ENCODE results near the gene SRPK3. TPM values are rescaled to one million over a fixed set of nuclear protein-coding genes. Genes with fewer than 3 reads are reported as not detected.

SRPK3 gene
- total and polyA plus RNA-seq, 2 donors (not counting 3 experiments of a cell fraction or from before 2014, with no cell fraction given): 0.25 to 0.40 TPM

GRCh38 chrX:153786669-153787068 lies 5.8 kb downstream of the SRPK3 start:
- Histone ChIP-seq H2AFZ (ENCODE audit: low read depth, low read length) (no peak overlapping the region), H3K9me3 (replicated peaks; ENCODE audit: control insufficient read depth, insufficient read depth, low read length) (no peaks in the 10 kb centered on the region), H4K20me1 (replicated peaks; ENCODE audit: control insufficient read depth, extremely low read depth, insufficient read depth, low read length) (no peaks in the 10 kb centered on the region), H3K4me1 (ENCODE audit: control insufficient read depth, extremely low read depth, insufficient read depth, low read length) (no peaks in the 10 kb centered on the region), H3K4me2 (ENCODE audit: insufficient read depth, low read length) (no peak overlapping the region), H3K4me3 (replicated peaks in 1 of 3; ENCODE audit: insufficient read depth in 1 of 3, low read depth in 1 of 3, low read length in 3 of 3) (no peak overlapping the region), H3K9ac (replicated peaks; ENCODE audit: extremely low read depth, insufficient read depth, low read length) (no peak overlapping the region), H3K9me1 (replicated peaks; ENCODE audit: control insufficient read depth, extremely low read depth, insufficient read depth, low read length) (no peaks in the 10 kb centered on the region), H3K27me3 (ENCODE audit: control insufficient read depth in 2 of 2, insufficient read depth in 2 of 2, low read length in 2 of 2) (no peaks in the 10 kb centered on the region), H3K79me2 (ENCODE audit: control insufficient read depth, insufficient read depth, low read length) (peaks cover 13% of the 10 kb centered on the region), H3K36me3 (ENCODE audit: control insufficient read depth in 2 of 2, extremely low read depth in 1 of 2, insufficient read depth in 2 of 2, low read length in 2 of 2) (peaks cover 0 to 18% of the 10 kb centered on the region in 2 experiments), H3K27ac (ENCODE audit: insufficient read depth, low read depth, low read length) (no peak overlapping the region)
- intact Hi-C loops (cut with micrococcal nuclease): no loop called here
- FAIRE-seq (no peak), DNase-seq (ENCODE audit: low read depth, low spot score) (no peak)
- ChIA-PET POLR2A (no interaction called here), CTCF (no interaction called here)
- TF ChIP-seq POLR2A (IDR thresholded peaks at IDR 0.05; ENCODE audit: low read depth, low read length): no peak
- no peak for TF ChIP-seq EZH2 (IDR thresholded peaks at IDR 0.05; ENCODE audit: borderline replicate concordance, low read depth, low read length, severe bottlenecking)
- TF ChIP-seq, protein P1, sequence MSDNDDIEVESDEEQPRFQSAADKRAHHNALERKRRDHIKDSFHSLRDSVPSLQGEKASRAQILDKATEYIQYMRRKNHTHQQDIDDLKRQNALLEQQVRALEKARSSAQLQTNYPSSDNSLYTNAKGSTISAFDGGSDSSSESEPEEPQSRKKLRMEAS (IDR thresholded peaks at IDR 0.05; ENCODE audit: insufficient read depth, insufficient read length): no peak
- TF ChIP-seq CTCF (IDR thresholded peaks at IDR 0.05; ENCODE audit: extremely low read depth in 1 of 2, insufficient read depth in 1 of 2, low read depth in 1 of 2, low read length in 2 of 2): no peak
- no peak for TF ChIP-seq GATA2 (IDR thresholded peaks at IDR 0.05; ENCODE audit: insufficient read depth, insufficient read length, low read depth, low read length)
- BruUV-seq (replicated peaks): no TSS peak
- dilution Hi-C loops (cut with MboI; ENCODE audit: extremely low pct_ligation_motif_present, low sequenced_read_pairs): no loop called here

GRCh38 chrX:153789654-153790053 lies 8.8 kb downstream of the SRPK3 start:
- Histone ChIP-seq H3K79me2 (ENCODE audit: control insufficient read depth, insufficient read depth, low read length) (peaks cover 34% of the 10 kb centered on the region), H3K9ac (replicated peaks; ENCODE audit: extremely low read depth, insufficient read depth, low read length) (no peak overlapping the region), H2AFZ (ENCODE audit: low read depth, low read length) (no peak overlapping the region), H3K27ac (ENCODE audit: insufficient read depth, low read depth, low read length) (no peak overlapping the region), H3K27me3 (ENCODE audit: control insufficient read depth in 2 of 2, insufficient read depth in 2 of 2, low read length in 2 of 2) (no peaks in the 10 kb centered on the region), H3K4me3 (replicated peaks in 1 of 3; ENCODE audit: insufficient read depth in 1 of 3, low read depth in 1 of 3, low read length in 3 of 3) (no peak overlapping the region), H3K4me1 (ENCODE audit: control insufficient read depth, extremely low read depth, insufficient read depth, low read length) (peaks cover 6% of the 10 kb centered on the region), H4K20me1 (replicated peaks; ENCODE audit: control insufficient read depth, extremely low read depth, insufficient read depth, low read length) (no peaks in the 10 kb centered on the region), H3K4me2 (ENCODE audit: insufficient read depth, low read length) (no peak overlapping the region), H3K9me1 (replicated peaks; ENCODE audit: control insufficient read depth, extremely low read depth, insufficient read depth, low read length) (no peaks in the 10 kb centered on the region), H3K9me3 (replicated peaks; ENCODE audit: control insufficient read depth, insufficient read depth, low read length) (no peaks in the 10 kb centered on the region), H3K36me3 (ENCODE audit: control insufficient read depth in 2 of 2, extremely low read depth in 1 of 2, insufficient read depth in 2 of 2, low read length in 2 of 2) (peaks cover 0 to 18% of the 10 kb centered on the region in 2 experiments)
- ChIA-PET POLR2A (no interaction called here), CTCF (no interaction called here)
- intact Hi-C loops (cut with micrococcal nuclease) (loop anchor here (10.0 kb wide), 1 partner anchor 85 kb away; no protein-coding TSS in a partner anchor), dilution Hi-C loops (cut with MboI; ENCODE audit: extremely low pct_ligation_motif_present, low sequenced_read_pairs) (no loop called here)
- no peak for DNase-seq (ENCODE audit: low read depth, low spot score)
- TF ChIP-seq FOS (IDR thresholded peaks at IDR 0.05; ENCODE audit: borderline replicate concordance, insufficient read depth, low read length) (no peak), CTCF (IDR thresholded peaks at IDR 0.05; ENCODE audit: extremely low read depth in 1 of 2, insufficient read depth in 1 of 2, low read depth in 1 of 2, low read length in 2 of 2) (no peak), GATA2 (IDR thresholded peaks at IDR 0.05; ENCODE audit: insufficient read depth, insufficient read length, low read depth, low read length) (no peak), JUN (IDR thresholded peaks at IDR 0.05; ENCODE audit: borderline replicate concordance, insufficient read depth, insufficient read length, low read depth) (no peak), POLR2A (IDR thresholded peaks at IDR 0.05; ENCODE audit: low read depth, low read length) (no peak), POLR2AphosphoS5 (IDR thresholded peaks at IDR 0.05; ENCODE audit: insufficient read depth, low read depth, low read length) (no peak), EZH2 (IDR thresholded peaks at IDR 0.05; ENCODE audit: borderline replicate concordance, low read depth, low read length, severe bottlenecking) (no peak), MYC (IDR thresholded peaks at IDR 0.05; ENCODE audit: low read depth, low read length) (no peak)
- TF ChIP-seq, protein P1 (IDR thresholded peaks at IDR 0.05; ENCODE audit: insufficient read depth, insufficient read length): no peak
- no TSS peak for BruUV-seq (replicated peaks)
- no peak for FAIRE-seq

Measured in endothelial cell of umbilical vein (primary cell).